HL-60/S4 (cell line): Measurements from ENCODE around the gene TOMM22.

Experiments
- in situ Hi-C: fragments of 300-500 bp; cut with MboI; formaldehyde crosslinking; loops from 2 replicates; pipeline ENCODE4 v1.14.3; 2022; ENCODE audit warnings: low sequenced_read_pairs

The TOMM22 gene

GRCh38 chr22:38694940-38695339 lies 13.2 kb downstream of the TOMM22 start:
- in situ Hi-C loops = no loop called here

GRCh38 chr22:38696606-38697424 lies 15.1 kb downstream of the TOMM22 start:
- in situ Hi-C loops = no loop called here

DNA sequence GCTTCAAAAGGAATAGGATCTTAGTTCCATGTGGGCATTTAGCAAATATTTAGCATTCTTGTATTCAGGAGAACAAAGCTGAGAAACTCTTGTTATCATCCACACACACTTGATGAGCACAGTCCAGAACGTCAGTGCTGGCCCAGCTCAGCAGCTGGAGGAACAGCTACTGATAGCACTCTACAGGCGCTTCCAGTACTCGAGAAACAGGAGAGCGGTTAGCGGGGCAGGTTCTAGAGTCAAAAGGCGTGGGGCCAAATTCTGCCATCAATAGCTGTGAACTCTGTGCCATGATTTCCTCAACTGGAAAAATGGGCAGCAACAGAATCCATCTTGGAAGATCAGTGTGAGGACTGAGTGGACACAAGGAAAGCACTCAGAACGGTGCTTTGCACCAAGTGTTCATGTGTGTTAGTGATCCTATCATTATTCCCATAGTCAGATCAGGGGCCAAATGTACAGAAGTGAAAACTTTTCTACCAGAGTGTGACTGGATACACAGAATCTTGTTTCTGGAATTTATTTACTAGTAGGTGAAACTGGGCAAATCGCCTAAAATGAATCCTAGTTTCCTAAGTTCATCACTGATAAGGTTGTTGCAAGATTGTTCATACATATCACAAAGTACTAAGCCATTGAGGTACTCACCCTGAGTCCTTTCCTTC lies 15.8 kb downstream of the TOMM22 start:
- in situ Hi-C loops = no loop called here

DNA sequence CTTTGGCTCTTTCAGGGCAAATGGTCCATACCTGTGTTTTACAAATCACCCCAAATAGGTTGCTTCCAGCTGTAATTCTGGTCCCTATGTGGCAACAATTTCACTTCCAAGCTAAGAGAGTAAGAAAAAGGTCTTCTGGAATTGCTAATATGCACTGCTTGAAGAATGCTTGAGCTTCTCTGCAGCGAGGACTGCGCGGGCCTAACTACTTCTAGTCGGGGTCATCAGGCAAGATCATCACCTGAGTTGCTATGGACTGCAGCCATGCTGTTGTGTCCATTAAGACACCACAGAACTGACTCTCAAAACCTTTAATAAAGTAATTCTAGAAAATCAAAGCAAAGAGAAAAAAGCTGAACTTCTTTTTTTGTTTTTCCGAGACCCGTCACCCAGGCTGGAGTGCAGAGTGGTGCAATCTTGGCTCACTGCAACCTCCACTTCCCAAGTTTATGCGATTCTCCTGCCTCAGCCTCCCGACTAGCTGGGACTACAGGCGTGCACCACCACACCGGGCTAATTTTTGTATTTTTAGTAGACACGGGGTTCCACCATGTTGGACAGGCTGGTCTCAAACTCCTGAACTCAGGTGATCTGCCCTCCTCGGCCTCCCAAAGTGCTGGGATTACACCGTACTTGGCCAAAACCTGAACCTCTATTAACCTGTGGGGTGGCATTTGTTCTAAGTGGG lies 16.8 kb downstream of the TOMM22 start:
- in situ Hi-C loops = no loop called here

DNA sequence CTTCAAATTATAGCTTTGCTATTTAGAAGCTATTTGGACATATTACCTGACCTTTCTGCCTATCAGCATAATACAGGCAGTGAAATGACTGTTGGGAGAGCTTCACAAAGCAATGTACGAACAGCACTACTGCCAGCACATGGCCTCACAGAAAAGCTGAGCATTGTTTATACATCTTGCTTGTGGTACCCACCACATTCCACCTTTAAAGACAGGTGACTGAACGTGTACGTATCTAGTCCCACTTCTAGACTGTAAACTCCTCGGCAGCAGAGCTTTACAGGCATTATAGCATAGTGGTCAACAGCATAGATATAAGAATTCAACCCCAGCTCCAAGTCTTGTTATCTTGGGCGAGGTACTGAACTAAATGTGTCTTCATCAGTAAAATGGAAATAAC lies 17.4 kb downstream of the TOMM22 start:
- in situ Hi-C loops = no loop called here

DNA sequence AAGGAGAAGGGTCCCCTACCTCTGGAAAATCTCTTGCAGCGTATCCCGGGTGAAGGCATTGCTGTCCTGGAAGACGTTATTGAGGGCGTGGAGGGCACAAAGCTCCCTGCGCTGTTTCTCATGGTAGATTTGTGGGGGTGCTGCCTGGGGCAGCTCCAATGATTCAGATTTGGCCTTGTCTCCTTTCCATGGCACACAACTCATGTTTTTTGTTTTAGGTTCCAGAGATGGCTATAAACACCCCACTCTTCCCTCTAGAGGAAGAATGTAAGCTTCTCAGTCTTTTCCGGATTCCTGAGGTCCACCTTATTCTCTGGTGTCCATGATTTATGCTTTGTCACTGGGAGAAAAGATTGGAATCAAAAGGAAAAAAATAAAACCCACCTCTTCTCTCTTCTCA lies 18.0 kb downstream of the TOMM22 start:
- in situ Hi-C loops = no loop called here

DNA sequence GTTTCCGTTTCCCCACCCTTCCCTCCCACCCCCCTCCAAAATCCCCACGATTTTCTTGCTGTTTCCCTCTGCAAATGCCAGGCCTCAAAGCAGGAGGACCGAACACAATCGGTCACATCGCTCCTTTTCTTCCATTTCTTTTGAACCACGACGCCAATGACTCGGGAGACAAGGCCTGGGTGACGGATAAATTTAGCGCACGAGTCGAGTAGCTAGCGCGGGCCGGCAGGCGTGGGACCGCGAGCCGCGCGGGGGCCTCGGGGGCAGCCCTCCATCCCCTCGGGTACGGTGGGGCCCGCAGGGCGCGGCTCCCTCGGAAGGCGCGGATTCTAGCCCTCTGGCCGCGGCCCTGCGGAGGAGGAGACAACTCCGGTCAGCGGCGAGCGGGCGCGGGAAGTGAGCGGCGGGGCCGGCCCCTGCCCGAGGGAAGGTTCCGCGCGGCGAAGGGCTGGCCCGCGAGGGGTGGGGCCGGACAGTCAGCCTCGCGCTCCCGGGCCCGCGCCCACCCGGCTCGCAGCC lies 18.6 kb downstream of the TOMM22 start:
- in situ Hi-C loops = no loop called here

GRCh38 chr22:38700789-38701628 lies 19.3 kb downstream of the TOMM22 start, which contains the start of gene JOSD1:
Gene JOSD1 (minus strand): TSS chr22:38700943. CDS start chr22:38699987, 956 bp downstream.
- in situ Hi-C loops = no loop called here

DNA sequence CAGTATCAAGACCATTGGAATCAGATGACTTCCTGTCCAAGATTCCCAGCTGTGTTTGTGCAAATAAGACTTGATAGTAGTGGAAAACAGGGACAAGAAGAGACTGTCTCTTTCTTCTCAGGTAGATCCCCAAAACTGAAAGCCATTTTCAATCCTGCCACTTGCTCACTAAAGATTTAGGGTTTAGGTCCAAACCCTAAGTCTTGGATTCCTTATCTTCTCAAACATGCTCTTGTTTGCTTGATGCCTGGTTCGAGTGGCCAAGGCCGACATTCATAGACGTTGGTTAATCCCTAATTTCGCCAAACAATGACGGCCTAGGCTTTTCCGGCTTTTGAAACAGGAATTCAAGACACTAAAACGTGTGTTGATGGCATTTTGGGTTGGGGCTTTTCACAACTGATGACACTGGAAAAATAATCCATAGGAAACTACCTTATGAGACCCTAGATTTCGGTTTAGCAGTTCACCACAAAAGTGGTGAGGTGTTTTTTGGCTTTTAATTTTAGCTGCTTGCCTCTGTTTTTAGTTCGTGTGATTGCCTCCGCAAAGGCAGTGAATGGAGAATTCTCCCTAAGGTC lies 23.0 kb downstream of the TOMM22 start:
- in situ Hi-C loops = no loop called here

- in situ Hi-C loops = no loop called here
These were observed 23.7 kb downstream of the TOMM22 start, which contains the start of gene GTPBP1 for GRCh38 chr22:38705235-38706100. Gene GTPBP1 (plus strand): TSS chr22:38705944. CDS start chr22:38705956, 12 bp downstream.

DNA sequence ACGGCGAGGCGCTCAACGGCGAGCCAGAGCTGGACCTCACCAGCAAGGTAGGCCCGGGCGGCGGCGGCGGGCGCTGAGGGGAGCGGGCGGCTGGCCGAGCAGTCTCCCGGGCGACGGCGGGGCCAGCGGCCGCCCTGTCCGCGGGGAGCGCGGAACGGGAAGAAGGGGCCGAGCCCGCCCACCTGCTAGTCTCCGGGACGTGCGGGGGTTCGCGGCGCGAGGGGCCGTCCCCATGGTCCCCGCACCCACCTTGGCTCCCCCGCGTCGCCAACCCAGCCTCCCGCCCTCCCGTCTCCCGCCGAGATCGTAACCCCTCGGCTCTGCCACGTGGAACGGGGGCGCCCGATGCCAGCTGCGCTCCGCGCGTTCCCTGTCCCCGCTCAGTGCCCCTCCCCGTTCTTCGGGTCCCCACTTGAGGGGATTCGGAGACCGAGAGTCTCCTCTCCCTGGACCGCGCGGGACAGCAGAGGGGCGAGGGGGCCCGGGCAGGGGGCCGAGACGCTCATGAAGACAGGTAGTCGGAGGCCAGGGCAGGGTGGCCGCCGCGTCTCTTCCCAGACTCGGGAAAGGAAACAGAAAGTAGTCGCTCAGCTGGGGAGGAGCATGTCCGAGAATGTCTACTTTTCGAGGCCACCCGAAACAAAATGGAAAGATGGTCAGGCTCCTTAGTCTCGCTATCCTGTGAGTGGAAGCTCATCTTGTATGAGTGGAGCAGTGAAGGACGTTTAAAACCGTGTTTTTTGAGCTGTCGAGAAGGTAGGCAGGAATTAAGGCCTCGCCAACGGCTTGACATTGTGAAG lies 24.5 kb downstream of the TOMM22 start:
- in situ Hi-C loops = no loop called here

DNA sequence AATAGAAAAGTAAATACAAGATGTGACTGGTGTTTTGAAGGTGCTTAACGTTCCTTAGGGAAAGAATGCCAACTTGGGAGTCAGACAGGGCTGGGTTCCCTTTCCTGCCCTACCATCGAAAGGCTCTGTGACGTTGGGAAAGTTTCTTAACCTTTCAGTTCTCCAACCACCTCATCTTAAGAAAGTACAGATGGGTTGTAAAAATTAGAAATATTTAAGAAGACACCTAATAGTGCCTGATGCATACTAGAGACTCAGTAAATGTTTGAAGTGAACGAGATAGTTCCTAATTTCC lies 25.1 kb downstream of the TOMM22 start:
- in situ Hi-C loops = no loop called here

DNA sequence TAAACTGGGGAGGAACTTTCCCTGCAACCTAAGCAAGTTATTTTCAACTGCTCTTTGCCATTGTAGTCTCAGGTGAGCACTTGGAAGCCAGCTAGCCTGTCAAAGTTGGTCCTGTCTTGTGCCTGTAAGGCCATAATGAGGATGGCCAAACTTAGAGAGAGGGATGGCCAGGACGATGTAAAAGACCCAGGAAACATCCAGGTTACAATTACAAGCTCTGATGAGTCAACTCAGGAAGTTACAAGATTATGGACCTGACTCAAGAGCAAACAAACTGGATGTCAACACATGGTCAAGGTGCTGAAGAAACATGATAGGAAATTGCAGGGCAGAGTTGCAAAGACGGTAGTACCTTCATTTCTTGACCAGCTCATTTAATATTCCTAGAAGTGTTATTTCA lies 25.6 kb downstream of the TOMM22 start:
- in situ Hi-C loops = no loop called here

DNA sequence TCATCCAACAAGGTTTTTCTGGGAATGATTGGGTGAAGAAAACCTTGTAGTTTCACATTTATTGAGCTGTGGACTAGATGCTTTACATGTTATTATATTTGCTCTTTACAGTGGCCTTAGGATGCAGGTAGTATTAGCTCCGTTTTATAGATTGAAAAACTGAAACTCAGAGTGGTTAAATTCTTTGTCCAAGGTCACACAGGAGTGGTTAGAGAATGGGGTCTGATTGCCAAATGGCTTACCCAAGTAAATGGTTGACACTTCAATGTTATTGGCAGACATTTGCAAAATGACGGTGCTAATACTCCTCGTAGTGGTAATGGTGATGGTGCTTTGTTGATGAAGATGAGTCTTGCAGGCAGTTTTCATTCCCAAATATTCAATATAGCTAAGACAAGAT lies 26.2 kb downstream of the TOMM22 start:
- in situ Hi-C loops = no loop called here

DNA sequence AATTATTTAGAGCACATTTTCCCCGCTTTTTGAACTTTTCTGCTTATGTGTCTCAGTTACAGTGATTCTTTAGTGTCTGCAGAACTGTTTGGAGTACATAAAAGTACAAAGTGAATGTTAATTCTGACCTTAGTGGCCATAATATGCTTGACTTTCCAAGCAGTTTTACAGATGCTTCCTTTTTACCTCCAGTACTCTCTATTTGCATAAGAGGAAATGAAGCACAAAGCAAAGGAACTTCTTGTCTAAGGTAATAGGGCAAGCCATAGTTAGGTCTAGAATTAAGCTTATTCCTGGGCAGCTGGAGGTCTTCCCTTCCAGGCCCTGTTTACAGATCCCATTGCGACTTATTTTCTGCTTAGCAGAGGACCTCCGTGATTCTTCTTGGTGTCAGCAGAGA lies 27.5 kb downstream of the TOMM22 start:
- in situ Hi-C loops = no loop called here

DNA sequence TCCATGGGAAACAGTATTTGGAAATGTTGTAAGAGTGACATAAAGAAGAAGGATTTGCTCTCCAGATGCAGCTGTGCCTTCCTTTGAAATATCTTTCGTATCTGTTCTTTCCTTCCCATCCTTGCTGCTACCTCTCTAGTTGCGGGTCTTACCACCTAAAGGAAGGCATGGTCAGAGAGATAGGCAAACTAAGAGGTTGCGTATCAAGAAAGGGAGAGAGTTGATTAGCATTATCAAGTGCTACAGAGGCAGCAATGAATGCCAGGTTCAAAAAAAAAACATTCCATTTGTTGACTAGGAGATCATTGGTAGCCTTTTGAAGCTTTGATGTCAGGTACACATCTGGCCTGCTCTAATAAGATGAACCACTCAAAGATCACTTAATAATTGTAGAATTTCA lies 28.6 kb downstream of the TOMM22 start:
- in situ Hi-C loops = no loop called here

DNA sequence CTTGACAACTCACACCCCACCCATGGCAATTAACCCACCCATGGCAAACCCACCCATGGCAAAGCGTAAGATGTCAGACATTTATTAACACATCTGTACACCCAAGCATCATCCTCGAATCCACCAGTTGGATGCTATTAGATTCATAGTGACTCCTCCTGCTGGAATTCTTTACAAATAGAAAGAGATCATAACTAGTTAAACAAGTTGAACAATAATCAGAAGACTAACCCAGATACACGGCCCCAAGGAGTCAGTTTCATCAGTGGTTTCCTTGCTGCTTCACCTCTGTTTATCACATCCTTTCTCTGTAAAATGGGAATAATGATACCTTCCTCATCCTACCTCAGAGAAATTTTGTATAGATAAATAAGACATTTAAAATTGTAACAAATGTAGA lies 29.1 kb downstream of the TOMM22 start:
- in situ Hi-C loops = no loop called here

DNA sequence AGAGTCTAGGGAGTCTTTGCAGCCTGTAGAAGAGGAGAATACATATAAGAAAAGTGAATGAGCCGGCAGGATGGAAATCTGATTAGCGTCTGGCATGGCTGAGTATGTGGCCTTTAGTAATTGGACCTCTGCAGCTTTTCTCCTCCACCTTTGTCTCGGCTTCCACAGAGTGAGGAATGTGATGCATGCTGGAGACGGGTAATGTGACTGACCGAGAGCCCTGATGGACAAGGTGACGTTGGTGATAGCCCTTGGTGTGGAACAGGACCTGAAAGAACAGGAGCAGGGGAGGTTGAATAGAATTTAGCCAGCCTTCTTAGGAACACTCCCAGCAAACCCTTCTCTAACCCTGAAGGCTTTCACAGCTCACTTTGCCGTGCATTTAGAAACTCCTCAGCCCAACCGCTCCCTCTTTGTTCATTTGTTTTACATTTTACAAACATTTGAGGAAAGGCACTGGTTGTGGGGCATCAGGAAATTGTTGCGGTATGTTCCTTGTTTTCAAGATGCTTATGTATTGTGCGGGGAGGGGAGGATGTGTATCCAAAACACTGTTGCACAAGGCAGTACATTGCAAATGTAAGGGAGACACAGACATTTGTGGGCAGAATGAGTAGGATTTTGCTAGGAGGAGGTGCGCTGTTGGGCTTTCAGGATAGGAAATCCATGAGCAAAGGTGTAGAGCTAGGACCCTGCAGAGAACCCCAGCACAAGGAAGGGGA lies 30.9 kb downstream of the TOMM22 start:
- in situ Hi-C loops = no loop called here
